ENCODE results near the gene ABR.
A peak's percentile ranks its signal among the peaks of the same experiment; 100 is the strongest.

The ABR gene

DNA sequence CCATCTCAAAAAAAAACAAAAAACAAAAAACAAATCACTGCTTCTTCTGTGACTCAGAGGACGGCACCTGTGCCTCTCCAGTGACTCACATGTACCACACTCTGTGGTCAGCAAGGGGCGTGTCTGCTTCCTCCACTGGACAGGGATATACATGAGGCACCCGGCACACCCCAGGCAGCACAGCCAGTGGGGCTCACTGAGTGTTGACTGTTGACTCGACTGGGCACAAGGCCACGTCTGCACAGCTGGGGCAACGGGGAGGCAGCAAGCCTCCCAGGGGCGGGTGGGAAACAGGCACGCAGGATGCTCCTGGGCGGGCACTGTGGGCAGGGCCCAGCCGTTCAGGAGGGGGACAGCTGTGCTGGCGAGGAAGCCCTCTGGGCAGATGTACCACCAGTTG, 118.8 kb downstream of the ABR start:
- Histone ChIP-seq H3K27me3 (ENCODE audit: insufficient read depth, poor library complexity, severe bottlenecking) (no peaks in the 10 kb centered on the region), H3K9me3 (ENCODE audit: severe bottlenecking) (no peaks in the 10 kb centered on the region), H3K36me3 (ENCODE audit: low read depth) (peaks cover 42% of the 10 kb centered on the region), H3K27ac (ENCODE audit: poor library complexity, severe bottlenecking) (peak overlapping the region; percentile 9), H3K4me1 (ENCODE audit: insufficient read depth, poor library complexity, severe bottlenecking) (peaks cover 7% of the 10 kb centered on the region), H3K4me3 (ENCODE audit: severe bottlenecking) (no peak overlapping the region)
- no peak for TF ChIP-seq CTCF (IDR thresholded peaks at IDR 0.05; ENCODE audit: poor library complexity, severe bottlenecking)
- peak; percentile 100 for ATAC-seq (ENCODE audit: low read depth)
- DNase-seq (ENCODE audit: low spot score): peak; percentile 99

DNA sequence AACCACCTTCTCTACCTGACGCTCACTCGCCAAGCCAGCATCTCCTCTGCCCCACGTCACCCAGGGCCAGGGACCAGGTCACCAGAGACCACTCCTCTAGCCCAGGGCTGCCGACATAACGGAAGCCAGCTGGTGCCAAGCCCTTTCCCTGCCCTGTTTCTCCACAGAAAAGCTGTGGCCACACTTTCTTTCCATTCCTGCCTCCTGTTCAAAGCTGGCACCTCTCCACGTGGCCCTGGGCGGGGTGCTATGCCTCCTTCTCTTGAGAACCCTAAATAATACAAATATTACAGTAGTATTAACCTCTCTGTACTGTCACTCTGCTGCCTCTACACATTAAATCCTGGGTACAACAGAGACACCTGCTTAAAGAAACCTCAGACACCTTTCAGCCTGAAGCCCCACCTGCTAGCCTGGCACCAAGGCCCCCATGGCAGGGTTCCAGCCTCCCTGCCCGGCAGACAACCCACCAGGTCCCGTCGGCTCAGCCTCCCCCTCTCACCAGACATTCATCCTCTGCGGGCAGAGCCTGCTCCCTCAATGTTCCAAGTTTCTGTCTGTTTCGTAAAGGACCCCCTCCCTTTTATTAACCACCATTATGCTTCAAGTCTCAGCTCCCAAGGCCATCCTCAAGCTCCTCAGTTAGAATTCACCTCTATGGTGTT, 120.5 kb downstream of the ABR start:
- H3K36me3 ChIP-seq (ENCODE audit: low read depth): peaks cover 48% of the 10 kb centered on the region
- no peak for DNase-seq (ENCODE audit: low spot score)

GRCh38 chr17:1058423-1059130, 121.2 kb downstream of the ABR start:
- peak; percentile 73 for TF ChIP-seq CTCF (IDR thresholded peaks at IDR 0.05; ENCODE audit: poor library complexity, severe bottlenecking)

More for the DNA sequence above, 120.5 kb downstream of the ABR start:
- no peak for TF ChIP-seq CTCF (IDR thresholded peaks at IDR 0.05; ENCODE audit: poor library complexity, severe bottlenecking)
- Histone ChIP-seq H3K27me3 (ENCODE audit: insufficient read depth, poor library complexity, severe bottlenecking) (no peaks in the 10 kb centered on the region), H3K27ac (ENCODE audit: poor library complexity, severe bottlenecking) (no peak overlapping the region), H3K4me1 (ENCODE audit: insufficient read depth, poor library complexity, severe bottlenecking) (peaks cover 7% of the 10 kb centered on the region), H3K9me3 (ENCODE audit: severe bottlenecking) (no peaks in the 10 kb centered on the region), H3K4me3 (ENCODE audit: severe bottlenecking) (no peak overlapping the region)
- no peak for ATAC-seq (ENCODE audit: low read depth)

GRCh38 chr17:1056761-1057160, 123.0 kb downstream of the ABR start:
- DNase-seq (ENCODE audit: low spot score) (no peak), ATAC-seq (ENCODE audit: low read depth) (no peak)
- H3K36me3 ChIP-seq (ENCODE audit: low read depth): peaks cover 55% of the 10 kb centered on the region
- no peaks in the 10 kb centered on the region for H3K9me3 ChIP-seq (ENCODE audit: severe bottlenecking)
- H3K4me3 ChIP-seq (ENCODE audit: severe bottlenecking): no peak overlapping the region
- peaks cover 7% of the 10 kb centered on the region for H3K4me1 ChIP-seq (ENCODE audit: insufficient read depth, poor library complexity, severe bottlenecking)
- H3K27ac ChIP-seq (ENCODE audit: poor library complexity, severe bottlenecking): no peak overlapping the region
- H3K27me3 ChIP-seq (ENCODE audit: insufficient read depth, poor library complexity, severe bottlenecking): no peaks in the 10 kb centered on the region
- no peak for TF ChIP-seq CTCF (IDR thresholded peaks at IDR 0.05; ENCODE audit: poor library complexity, severe bottlenecking)

More at GRCh38 chr17:1058423-1059130, 121.2 kb downstream of the ABR start:
- peaks cover 54% of the 10 kb centered on the region for H3K36me3 ChIP-seq (ENCODE audit: low read depth)
- no peak overlapping the region for H3K27ac ChIP-seq (ENCODE audit: poor library complexity, severe bottlenecking)
- no peak overlapping the region for H3K4me3 ChIP-seq (ENCODE audit: severe bottlenecking)
- ATAC-seq (ENCODE audit: low read depth): no peak
- H3K4me1 ChIP-seq (ENCODE audit: insufficient read depth, poor library complexity, severe bottlenecking): peaks cover 7% of the 10 kb centered on the region
- H3K9me3 ChIP-seq (ENCODE audit: severe bottlenecking): no peaks in the 10 kb centered on the region
- DNase-seq (ENCODE audit: low spot score): no peak
- no peaks in the 10 kb centered on the region for H3K27me3 ChIP-seq (ENCODE audit: insufficient read depth, poor library complexity, severe bottlenecking)
